K562 (cell line): ENCODE measurements around the gene LYPD5. TPM values are rescaled to one million over a fixed set of nuclear protein-coding genes. Genes with fewer than 3 reads are reported as not detected.

Source experiments
- ATAC-seq: fragments of 200-7000 bp; cut with Tn5 transposase; 3 replicates; pipeline ENCODE4 v1.9.1; 2020; ENCODE audit warnings: moderate library complexity
- BruUV-seq: library from RNA; stranded (reverse); fragments of 400-500 nt; replicated peaks from 2 replicates; lab custom pipeline; 2021; lab: Mats Ljungman, UMichigan
- CTCF ChIA-PET: fragments of 300-600 bp; formaldehyde crosslinking; extraction: SDS; loops from one replicate; lab custom pipeline; 2021; ENCODE audit warnings: low intra/inter-chr PET ratio; lab: Yijun Ruan, JAX
- POLR2A ChIA-PET: fragments of 300-600, 350-650 bp; sonication (Branson Sonifier 250); formaldehyde crosslinking; extraction: SDS; loops from one replicate; lab custom pipeline; 2021; ENCODE audit warnings: antibody characterized with exemption, inconsistent platforms; lab: Yijun Ruan, JAX
- DNase-seq, 4 experiments: peaks; one replicate each; pipeline versions ENCODE4 v3.0.0 to v3.0.0-alpha.2; 2011 to 2018; ENCODE audit warnings: low spot score in 3 of 4, mixed read lengths in 3 of 4; ENCODE audit errors: extremely low read depth in 1 of 4
- FAIRE-seq: peaks from 2 replicates; lab custom pipeline; 2011; peaks lifted over from hg19 to GRCh38; lab: Jason Lieb, UNC
- H2AFZ ChIP-seq: 2 replicates; pipeline ENCODE4 v1.6.0; 2011; ENCODE audit warnings: low read depth, low read length, control low read depth, inconsistent platforms
- H3K27ac ChIP-seq: fragments of 200-600 bp; 3 replicates; pipeline ENCODE4 v1.8.0; 2011; ENCODE audit warnings: low read depth, mild to moderate bottlenecking, control low read depth, inconsistent platforms, low read length, moderate library complexity, mixed read lengths; ENCODE audit errors: extremely low read depth
- H3K27me3 ChIP-seq, 2 experiments: fragments of 300-600 bp in 1 of 2; 2 replicates in 1 of 2; 3 replicates in 1 of 2; pipeline versions ENCODE4 v1.6.0 to v1.8.0; 2011; ENCODE audit warnings: inconsistent platforms in 2 of 2, low read length in 2 of 2, mild to moderate bottlenecking in 1 of 2, mixed read lengths in 1 of 2, moderate library complexity in 1 of 2; ENCODE audit not compliant: control insufficient read depth in 2 of 2, insufficient read depth in 2 of 2
- H3K36me3 ChIP-seq: fragments of 300-600 bp; 3 replicates; pipeline ENCODE4 v1.8.0; 2011; ENCODE audit warnings: mild to moderate bottlenecking, low read length, inconsistent platforms; ENCODE audit not compliant: control insufficient read depth, insufficient read depth
- H3K4me1 ChIP-seq, 2 experiments: fragments of 200-600 bp in 1 of 2; replicated peaks in 1 of 2; 2 replicates in 1 of 2; 3 replicates in 1 of 2; pipeline versions ENCODE4 v1.5.1 to v1.8.0; 2011; ENCODE audit warnings: inconsistent platforms in 2 of 2, low read length in 2 of 2, mild to moderate bottlenecking in 1 of 2, mixed read lengths in 1 of 2, moderate library complexity in 1 of 2; ENCODE audit not compliant: control insufficient read depth in 2 of 2, insufficient read depth in 2 of 2
- H3K4me2 ChIP-seq: 2 replicates; pipeline ENCODE4 v1.6.1; 2011; ENCODE audit warnings: low read length, control low read depth, inconsistent platforms, mixed read lengths; ENCODE audit not compliant: insufficient read depth
- H3K4me3 ChIP-seq: fragments of 200-600 bp; sonication (generic), shearing (Covaris generic); 2 replicates; pipeline ENCODE4 v1.5.1; 2016; ENCODE audit warnings: control low read depth, inconsistent platforms
- H3K79me2 ChIP-seq: fragments of 200-600 bp; 3 replicates; pipeline ENCODE4 v1.8.0; 2011; ENCODE audit warnings: low read length, inconsistent platforms; ENCODE audit not compliant: control insufficient read depth, insufficient read depth
- H3K9ac ChIP-seq, 2 experiments: 2 replicates each; pipeline versions ENCODE4 v1.6.0 to v1.6.1; 2011; ENCODE audit warnings: low read depth in 2 of 2, low read length in 2 of 2, control low read depth in 1 of 2, inconsistent platforms in 1 of 2, mild to moderate bottlenecking in 1 of 2, mixed read lengths in 1 of 2; ENCODE audit not compliant: insufficient read depth in 1 of 2
- H3K9me1 ChIP-seq: one replicate; pipeline ENCODE4 v1.6.0; 2011; ENCODE audit warnings: inconsistent platforms, mild to moderate bottlenecking, low read length, moderate library complexity; ENCODE audit not compliant: control insufficient read depth, insufficient read depth
- H3K9me3 ChIP-seq: replicated peaks from 2 replicates; pipeline ENCODE4 v1.5.1; 2011; ENCODE audit warnings: low read depth, low read length, inconsistent platforms; ENCODE audit not compliant: control insufficient read depth, insufficient read depth
- H4K20me1 ChIP-seq: replicated peaks from 2 replicates; pipeline ENCODE4 v1.6.1; 2011; ENCODE audit warnings: low read length, inconsistent platforms, mixed read lengths; ENCODE audit not compliant: control insufficient read depth, insufficient read depth
- ARID3A ChIP-seq: IDR thresholded peaks from 2 replicates; pipeline ENCODE4 v1.6.1; 2012; ENCODE audit warnings: low read depth, low read length, improper control_type of control experiment, borderline replicate concordance
- CTBP1 ChIP-seq: fragments of 450-650 bp; IDR thresholded peaks from 2 replicates; pipeline ENCODE4 v1.6.1; 2016; ENCODE audit warnings: borderline replicate concordance
- CTCF ChIP-seq, 3 experiments: IDR thresholded peaks in 2 of 3; conservative IDR thresholded peaks in 1 of 3; 2 replicates each; pipeline ENCODE4 v1.5.1; 2011 to 2012; ENCODE audit warnings: low read length in 3 of 3, mild to moderate bottlenecking in 3 of 3, control low read depth in 2 of 3, improper control_type of control experiment in 1 of 3, inconsistent platforms in 1 of 3, low read depth in 1 of 3, mixed read lengths in 1 of 3, moderate library complexity in 1 of 3; ENCODE audit not compliant: insufficient read depth in 2 of 3
- FOXA3 ChIP-seq, 2 experiments: fragments of 450-650 bp in 1 of 2; sonication (generic) in 1 of 2; formaldehyde crosslinking; IDR thresholded peaks in 1 of 2; conservative IDR thresholded peaks in 1 of 2; 2 replicates each; pipeline versions ENCODE4 v1.4.0 to v1.8.0; 2020 to 2022; ENCODE audit warnings: mild to moderate bottlenecking in 2 of 2, missing genetic modification reagents in 1 of 2
- HMGXB4 ChIP-seq: sonication (generic); formaldehyde crosslinking; IDR thresholded peaks from 2 replicates; pipeline ENCODE4 v1.8.1; 2023; ENCODE audit warnings: mild to moderate bottlenecking, missing genetic modification reagents
- NKRF ChIP-seq: fragments of 450-650 bp; IDR thresholded peaks from 2 replicates; pipeline ENCODE4 v1.6.1; 2016; ENCODE audit warnings: borderline replicate concordance
- TBP ChIP-seq: optimal IDR thresholded peaks from 2 replicates; pipeline ENCODE3; 2011; ENCODE audit warnings: low read depth, low read length, improper control_type of control experiment
- ZFP1 ChIP-seq: fragments of 450-650 bp; formaldehyde crosslinking; IDR thresholded peaks from 2 replicates; pipeline ENCODE4 v1.4.0; 2020; ENCODE audit warnings: mild to moderate bottlenecking, mixed read lengths
- ZNF12 ChIP-seq: sonication (generic); formaldehyde crosslinking; IDR thresholded peaks from 2 replicates; pipeline ENCODE4 v1.4.0; 2020; ENCODE audit warnings: mild to moderate bottlenecking, missing genetic modification reagents
- ZNF384 ChIP-seq: IDR thresholded peaks from 2 replicates; pipeline ENCODE4 v1.6.1; 2012; ENCODE audit warnings: low read depth, low read length, improper control_type of control experiment
- WGBS: fragments of 100-300 bp; shearing (Covaris generic); methylation state at CpG from one replicate; pipeline ENCODE4 v1.1.6; 2016; ENCODE audit warnings: low coverage, mixed read lengths; ENCODE audit not compliant: insufficient coverage; ENCODE audit errors: missing lambda C conversion rate; 5-methylcytosine and 5-hydroxymethylcytosine counted together
- in situ Hi-C: fragments of 300-500 bp; cut with MboI; formaldehyde crosslinking; loops from 4 replicates; pipeline ENCODE4 v1.15.0; 2018; ENCODE audit warnings: inconsistent platforms, mixed read lengths
- intact Hi-C: fragments of 100-400 bp; cut with micrococcal nuclease; formaldehyde crosslinking; loops from 2 replicates; pipeline ENCODE4 v1.14.2; 2022
- polyA plus RNA-seq, 8 experiments: library from polyadenylated mRNA; depleted of rRNA in 4 of 8; stranded (reverse) in 5 of 8; unstranded in 3 of 8; fragments of >200 nt; fragmentation: Nextera tagmentation in 2 of 8; fragmentation: Illumina TruSeq in 1 of 8; extraction: Ambion mirVana in 2 of 8; extraction: Trizol in 1 of 8; gene quantifications; 2 replicates each; pipeline versions ENCODE4 v1.2.1 to v1.2.3, GENCODE V29; 2011 to 2014; ENCODE audit warnings: inconsistent platforms in 1 of 8, missing spikeins in 1 of 8
- total RNA-seq, 7 experiments: library from RNA; depleted of rRNA in 6 of 7; stranded (reverse); fragments of >200 nt in 6 of 7; fragmentation: Illumina TruSeq in 2 of 7; extraction: Trizol in 2 of 7; gene quantifications; 2 replicates each; pipeline versions ENCODE4 v1.2.1 to v1.2.3, GENCODE V29; 2011 to 2021; ENCODE audit warnings: low replicate concordance in 1 of 7
- TF ChIP-seq, protein P1 (sequence below): sonication (generic); formaldehyde crosslinking; IDR thresholded peaks from 2 replicates; pipeline ENCODE4 v1.4.0; 2020; ENCODE audit warnings: mild to moderate bottlenecking, missing genetic modification reagents

LYPD5 gene
- total and polyA plus RNA-seq, 9 of the 15 experiments (the other 6 are each of a cell fraction or from before 2014, with no cell fraction given), result 0.03 to 0.22 (median 0.10) TPM; not detected in 3

- intact Hi-C loops (no loop called here), in situ Hi-C loops (loop anchor here (5.0 kb wide), 1 partner anchor 33 kb away; no protein-coding TSS in a partner anchor)
- POLR2A ChIA-PET, result interaction anchor here (1.1 kb wide), 1 partner anchor 12 kb away, joined by 3 read pairs; no protein-coding TSS in a partner anchor
- peak overlapping the region; percentile 72 for H3K4me2 ChIP-seq
- 0% methylated on average over 2 of the region's 3 CpGs for WGBS
- H3K4me1 ChIP-seq, result peaks cover 85 to 99% of the 10 kb centered on the region in 2 experiments
- ATAC-seq (peak; percentile 30), FAIRE-seq (no peak), DNase-seq (peak in 2 of 4 experiments; percentile 69 to 82)
- no peaks in the 10 kb centered on the region for H4K20me1 ChIP-seq
- peaks cover 70% of the 10 kb centered on the region for H3K79me2 ChIP-seq
- H3K27me3 ChIP-seq, result no peaks in the 10 kb centered on the region
- H3K9me1 ChIP-seq, result no peaks in the 10 kb centered on the region
- CTCF ChIA-PET, result interaction anchor here (0.5 to 0.8 kb wide), 3 partner anchors 13 to 34 kb away, joined by 3 to 5 read pairs (median 3); no protein-coding TSS in a partner anchor
- H3K9ac ChIP-seq, result peak overlapping the region; percentile 52 to 93; a peak in 3 of 4 replicates
- BruUV-seq, result no TSS peak
- peak overlapping the region; percentile 9; the same call in 1 of the 2 replicates for H2AFZ ChIP-seq
- peak overlapping the region; percentile 47 for H3K4me3 ChIP-seq
- H3K9me3 ChIP-seq, result no peaks in the 10 kb centered on the region
- H3K36me3 ChIP-seq, result peaks cover 5% of the 10 kb centered on the region
- peak overlapping the region; percentile 83 for H3K27ac ChIP-seq
- TF ChIP-seq ZNF384 (peak; percentile 80), CTCF (IDR thresholded peaks at IDR 0.05 in 2 of 3, conservative IDR thresholded peaks at IDR 0.05 in 1 of 3; ENCODE audit: insufficient read depth in 2 of 3, low read depth in 1 of 3, low read length in 3 of 3) (peak; percentile 44 to 61 (median 61)), NKRF (0 out of 2 replicates have a peak, but pooled peaks have one; percentile 11), CTBP1 (peak; percentile 44; the same call in 1 of the 2 replicates), HMGXB4 (CRISPR knock-in tag) (no peak), ZNF12 (CRISPR knock-in tag) (no peak), ARID3A (no peak), FOXA3 (CRISPR knock-in tag; conservative IDR thresholded peaks at IDR 0.05 in 1 of 2, IDR thresholded peaks at IDR 0.05 in 1 of 2) (peak in 1 of 2 experiments; percentile 75; a peak in 2 of 4 replicates), ZFP1 (no peak), TBP (peak; percentile 23)
- TF ChIP-seq, protein P1, sequence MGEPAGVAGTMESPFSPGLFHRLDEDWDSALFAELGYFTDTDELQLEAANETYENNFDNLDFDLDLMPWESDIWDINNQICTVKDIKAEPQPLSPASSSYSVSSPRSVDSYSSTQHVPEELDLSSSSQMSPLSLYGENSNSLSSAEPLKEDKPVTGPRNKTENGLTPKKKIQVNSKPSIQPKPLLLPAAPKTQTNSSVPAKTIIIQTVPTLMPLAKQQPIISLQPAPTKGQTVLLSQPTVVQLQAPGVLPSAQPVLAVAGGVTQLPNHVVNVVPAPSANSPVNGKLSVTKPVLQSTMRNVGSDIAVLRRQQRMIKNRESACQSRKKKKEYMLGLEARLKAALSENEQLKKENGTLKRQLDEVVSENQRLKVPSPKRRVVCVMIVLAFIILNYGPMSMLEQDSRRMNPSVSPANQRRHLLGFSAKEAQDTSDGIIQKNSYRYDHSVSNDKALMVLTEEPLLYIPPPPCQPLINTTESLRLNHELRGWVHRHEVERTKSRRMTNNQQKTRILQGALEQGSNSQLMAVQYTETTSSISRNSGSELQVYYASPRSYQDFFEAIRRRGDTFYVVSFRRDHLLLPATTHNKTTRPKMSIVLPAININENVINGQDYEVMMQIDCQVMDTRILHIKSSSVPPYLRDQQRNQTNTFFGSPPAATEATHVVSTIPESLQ (CRISPR knock-in tag), result no peak
Observed at GRCh38 chr19:43779820-43780219, 22.4 kb downstream of the LYPD5 start.
